Measurements from ENCODE around the gene FOXN1. TPM values are rescaled to one million over a fixed set of nuclear protein-coding genes. Genes with fewer than 3 reads are reported as not detected.
A peak's percentile ranks its signal among the peaks of the same experiment; 100 is the strongest.

The FOXN1 gene
- total RNA-seq, 1 donor from 2014 or later = not detected

GRCh38 chr17:28577466-28577824, 71.3 kb downstream of the FOXN1 start:
- peak overlapping the region; percentile 94 for H3K27ac Mint-ChIP-seq
- no peaks in the 10 kb centered on the region for H3K9me3 Mint-ChIP-seq
- peak overlapping the region; percentile 95 for H3K4me3 Mint-ChIP-seq
- peaks cover 53% of the 10 kb centered on the region for H3K36me3 Mint-ChIP-seq (ENCODE audit: low read depth)
- DNase-seq = no peak
- H3K27me3 Mint-ChIP-seq = no peaks in the 10 kb centered on the region
- peaks cover 51% of the 10 kb centered on the region for H3K4me1 Mint-ChIP-seq
- intact Hi-C loops (cut with micrococcal nuclease) = no loop called here

GRCh38 chr17:28578246-28579195, 72.4 kb downstream of the FOXN1 start:
- H3K27me3 Mint-ChIP-seq = no peaks in the 10 kb centered on the region
- H3K4me3 Mint-ChIP-seq = peak overlapping the region; percentile 58
- no peaks in the 10 kb centered on the region for H3K9me3 Mint-ChIP-seq
- H3K4me1 Mint-ChIP-seq = peaks cover 43% of the 10 kb centered on the region
- H3K36me3 Mint-ChIP-seq (ENCODE audit: low read depth) = peaks cover 46% of the 10 kb centered on the region
- DNase-seq = no peak
- peak overlapping the region; percentile 83 for H3K27ac Mint-ChIP-seq
- intact Hi-C loops (cut with micrococcal nuclease) = loop anchor here (1.0 kb wide), 1 partner anchor 21 kb away; the partner anchor contains the start of gene SPAG5

GRCh38 chr17:28579526-28579925, 73.4 kb downstream of the FOXN1 start:
- Mint-ChIP-seq H3K4me3 (peak overlapping the region; percentile 58), H3K27ac (peak overlapping the region; percentile 83), H3K36me3 (ENCODE audit: low read depth) (peaks cover 37% of the 10 kb centered on the region), H3K9me3 (no peaks in the 10 kb centered on the region), H3K27me3 (no peaks in the 10 kb centered on the region), H3K4me1 (peaks cover 39% of the 10 kb centered on the region)
- intact Hi-C loops (cut with micrococcal nuclease) = loop anchor here (1.0 kb wide), 1 partner anchor 20 kb away; the partner anchor contains the start of gene SPAG5
- DNase-seq = peak; percentile 77

GRCh38 chr17:28580959-28581358, 74.8 kb downstream of the FOXN1 start:
- DNase-seq = no peak
- H3K27me3 Mint-ChIP-seq = no peaks in the 10 kb centered on the region
- intact Hi-C loops (cut with micrococcal nuclease) = no loop called here
- H3K36me3 Mint-ChIP-seq (ENCODE audit: low read depth) = peaks cover 40% of the 10 kb centered on the region
- H3K4me3 Mint-ChIP-seq = no peak overlapping the region
- H3K9me3 Mint-ChIP-seq = no peaks in the 10 kb centered on the region
- peaks cover 31% of the 10 kb centered on the region for H3K4me1 Mint-ChIP-seq
- H3K27ac Mint-ChIP-seq = no peak overlapping the region

- Mint-ChIP-seq H3K27ac (no peak overlapping the region), H3K27me3 (no peaks in the 10 kb centered on the region), H3K9me3 (no peaks in the 10 kb centered on the region), H3K4me1 (peaks cover 21% of the 10 kb centered on the region), H3K4me3 (no peak overlapping the region), H3K36me3 (ENCODE audit: low read depth) (peaks cover 40% of the 10 kb centered on the region)
- no peak for DNase-seq
- intact Hi-C loops (cut with micrococcal nuclease) = no loop called here
These were observed 76.4 kb downstream of the FOXN1 start for GRCh38 chr17:28582513-28582912.

GRCh38 chr17:28584434-28584833, 78.3 kb downstream of the FOXN1 start:
- DNase-seq = no peak
- H3K4me1 Mint-ChIP-seq = peaks cover 16% of the 10 kb centered on the region
- intact Hi-C loops (cut with micrococcal nuclease) = no loop called here
- H3K27me3 Mint-ChIP-seq = no peaks in the 10 kb centered on the region
- H3K4me3 Mint-ChIP-seq = no peak overlapping the region
- H3K9me3 Mint-ChIP-seq = no peaks in the 10 kb centered on the region
- peaks cover 41% of the 10 kb centered on the region for H3K36me3 Mint-ChIP-seq (ENCODE audit: low read depth)
- no peak overlapping the region for H3K27ac Mint-ChIP-seq

- intact Hi-C loops (cut with micrococcal nuclease) = no loop called here
- H3K9me3 Mint-ChIP-seq = no peaks in the 10 kb centered on the region
- H3K4me1 Mint-ChIP-seq = peaks cover 2% of the 10 kb centered on the region
- peak overlapping the region; percentile 10 for H3K27ac Mint-ChIP-seq
- no peak overlapping the region for H3K4me3 Mint-ChIP-seq
- H3K27me3 Mint-ChIP-seq = no peaks in the 10 kb centered on the region
- no peak for DNase-seq
- H3K36me3 Mint-ChIP-seq (ENCODE audit: low read depth) = peaks cover 35% of the 10 kb centered on the region
These were observed 79.7 kb downstream of the FOXN1 start for GRCh38 chr17:28585851-28586250.

Other genes with a start within 250 kb of the FOXN1 start
- 64.6 and 69.0 TPM in 2 replicates for gene TMEM97, start 187.1 kb upstream of the FOXN1 start, total RNA-seq
- 21.1 and 24.7 TPM in 2 replicates for gene IFT20, start 170.9 kb upstream of the FOXN1 start, total RNA-seq
- 30.8 and 32.7 TPM in 2 replicates for gene TNFAIP1, start 170.6 kb upstream of the FOXN1 start, total RNA-seq
- 112 and 115 TPM in 2 replicates for gene POLDIP2, start 148.8 kb upstream of the FOXN1 start, total RNA-seq
- gene SEBOX, start 141.1 kb upstream of the FOXN1 start, total RNA-seq = not detected in 2 replicates
- gene VTN, start 136.0 kb upstream of the FOXN1 start, total RNA-seq = 0.23 and 0.24 TPM in 2 replicates
- 36.4 and 37.7 TPM in 2 replicates for gene SARM1, start 134.7 kb upstream of the FOXN1 start, total RNA-seq
- 7.0 and 7.9 TPM in 2 replicates for gene SLC46A1, start 100.1 kb upstream of the FOXN1 start, total RNA-seq
- not detected in 2 replicates for gene SLC13A2, start 32.7 kb upstream of the FOXN1 start, total RNA-seq
- 59.8 and 60.2 TPM in 2 replicates for gene UNC119, start 46.3 kb downstream of the FOXN1 start, total RNA-seq
- 65.8 and 70.9 TPM in 2 replicates for gene PIGS, start 65.2 kb downstream of the FOXN1 start, total RNA-seq
- 70.2 and 72.9 TPM in 2 replicates for gene ALDOC, start 70.5 kb downstream of the FOXN1 start, total RNA-seq
- 89.6 and 91.3 TPM in 2 replicates for gene SPAG5, start 92.7 kb downstream of the FOXN1 start, total RNA-seq
- 40.8 and 43.8 TPM in 2 replicates for gene RSKR, start 107.8 kb downstream of the FOXN1 start, total RNA-seq
- gene BLTP2, start 138.8 kb downstream of the FOXN1 start, total RNA-seq = 220 and 225 TPM in 2 replicates
- gene SDF2, start 155.6 kb downstream of the FOXN1 start, total RNA-seq = 43.8 and 46.2 TPM in 2 replicates
- 100 and 108 TPM in 2 replicates for gene SUPT6H, start 155.9 kb downstream of the FOXN1 start, total RNA-seq
- 6.0 TPM in 2 replicates for gene PROCA1, start 205.5 kb downstream of the FOXN1 start, total RNA-seq
- gene RAB34, start 211.5 kb downstream of the FOXN1 start, total RNA-seq = 19.2 and 20.6 TPM in 2 replicates
- 1,588 and 1,610 TPM in 2 replicates for gene RPL23A, start 213.6 kb downstream of the FOXN1 start, total RNA-seq
- 12.5 and 16.8 TPM in 2 replicates for gene TLCD1, start 219.9 kb downstream of the FOXN1 start, total RNA-seq
- gene NEK8, start 222.4 kb downstream of the FOXN1 start, total RNA-seq = 5.5 and 6.1 TPM in 2 replicates
- gene TRAF4, start 237.7 kb downstream of the FOXN1 start, total RNA-seq = 155 and 168 TPM in 2 replicates

Data from activated CD4-positive, alpha-beta T cell treated with anti-CD3 and anti-CD28 coated beads, Interleukin-2, amount 10 ng/mL, durations not matched to agents 24 days and 14 days (primary cell).